GM21390 (cell line): ENCODE measurements around the gene KIF26B.
"Not testable (repeated sequence)": the region's sequence is repeated elsewhere in the genome, so short reads cannot be mapped to it uniquely, and the experiment has no call there.

Experiments used
- ATAC-seq: cut with Tn5 transposase; IDR thresholded peaks from one replicate; pipeline ENCODE4 v1.9.1; 2021; ENCODE audit not compliant: unreplicated experiment

KIF26B gene

DNA sequence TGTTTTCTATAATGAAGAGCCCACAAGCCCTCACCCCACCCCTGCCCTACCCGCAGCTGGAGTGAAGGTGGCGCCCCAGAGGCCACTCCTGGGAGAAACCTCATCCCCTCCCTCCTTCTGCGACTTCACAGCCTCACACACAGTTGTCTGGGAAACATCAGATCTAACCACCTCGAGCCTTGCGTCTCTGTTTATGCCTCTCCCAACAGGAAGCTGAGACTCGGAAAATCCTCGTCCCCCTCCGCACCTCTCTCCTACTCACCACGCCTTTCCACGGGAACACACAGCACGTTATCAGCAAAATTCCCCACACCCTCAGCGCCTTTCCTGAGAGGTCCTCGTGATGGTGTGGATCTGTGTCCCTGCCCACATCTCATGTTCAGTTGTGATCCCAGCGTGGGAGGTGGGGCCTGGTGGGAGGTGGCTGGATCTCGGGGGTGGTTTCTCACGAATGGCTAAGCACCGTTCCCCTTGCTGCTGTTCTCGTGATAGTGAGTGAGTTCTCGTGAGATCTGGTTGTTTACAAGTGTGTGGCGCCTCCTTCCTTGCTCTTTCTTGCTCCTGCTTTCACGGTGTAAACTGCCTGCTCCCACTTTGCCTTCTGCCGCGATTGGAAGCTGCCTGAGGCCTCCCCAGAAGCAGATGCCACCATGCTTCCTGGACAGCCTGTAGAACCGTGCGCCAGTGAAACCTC lies 190.6 kb downstream of the KIF26B start:
- no peak for ATAC-seq

DNA sequence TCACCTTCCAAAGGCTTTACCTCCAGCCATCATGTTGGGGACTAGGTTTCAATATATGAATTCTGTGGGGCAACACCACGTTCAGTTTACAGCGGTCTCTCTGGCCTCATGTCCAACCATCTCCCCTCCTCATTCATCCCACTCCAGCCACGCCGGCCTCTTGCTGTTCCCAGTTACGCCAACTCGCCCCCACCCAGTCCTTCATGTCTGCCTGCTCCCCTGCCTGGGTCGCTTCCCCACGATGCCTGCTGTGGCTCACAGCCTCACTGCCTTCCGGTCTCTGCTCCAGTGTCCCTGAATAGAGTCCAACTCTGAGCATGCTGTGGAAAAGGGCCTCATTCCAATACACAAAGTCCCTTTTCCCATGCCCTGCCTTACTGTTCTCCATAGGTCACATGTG lies 193.8 kb downstream of the KIF26B start:
- no peak for ATAC-seq

DNA sequence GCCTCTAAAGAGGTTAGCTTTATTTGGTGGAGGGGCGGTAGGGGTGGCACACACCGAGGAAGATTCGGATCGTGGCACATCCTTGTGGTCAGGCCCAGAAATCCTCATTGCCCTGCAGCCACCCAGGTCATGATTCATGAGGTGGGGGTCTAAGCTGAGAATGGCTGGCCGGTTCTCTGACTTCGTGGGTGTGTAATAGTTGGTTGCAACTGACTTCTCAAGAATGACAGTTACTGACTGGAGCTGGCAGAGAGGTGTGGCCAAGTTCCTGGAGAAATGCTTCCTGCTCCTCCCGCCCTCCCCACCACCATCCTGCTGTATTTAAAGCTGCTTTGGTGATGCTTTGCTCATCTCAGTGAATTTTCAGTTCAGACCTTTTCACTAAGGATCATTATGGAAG lies 198.6 kb downstream of the KIF26B start:
- no peak for ATAC-seq

DNA sequence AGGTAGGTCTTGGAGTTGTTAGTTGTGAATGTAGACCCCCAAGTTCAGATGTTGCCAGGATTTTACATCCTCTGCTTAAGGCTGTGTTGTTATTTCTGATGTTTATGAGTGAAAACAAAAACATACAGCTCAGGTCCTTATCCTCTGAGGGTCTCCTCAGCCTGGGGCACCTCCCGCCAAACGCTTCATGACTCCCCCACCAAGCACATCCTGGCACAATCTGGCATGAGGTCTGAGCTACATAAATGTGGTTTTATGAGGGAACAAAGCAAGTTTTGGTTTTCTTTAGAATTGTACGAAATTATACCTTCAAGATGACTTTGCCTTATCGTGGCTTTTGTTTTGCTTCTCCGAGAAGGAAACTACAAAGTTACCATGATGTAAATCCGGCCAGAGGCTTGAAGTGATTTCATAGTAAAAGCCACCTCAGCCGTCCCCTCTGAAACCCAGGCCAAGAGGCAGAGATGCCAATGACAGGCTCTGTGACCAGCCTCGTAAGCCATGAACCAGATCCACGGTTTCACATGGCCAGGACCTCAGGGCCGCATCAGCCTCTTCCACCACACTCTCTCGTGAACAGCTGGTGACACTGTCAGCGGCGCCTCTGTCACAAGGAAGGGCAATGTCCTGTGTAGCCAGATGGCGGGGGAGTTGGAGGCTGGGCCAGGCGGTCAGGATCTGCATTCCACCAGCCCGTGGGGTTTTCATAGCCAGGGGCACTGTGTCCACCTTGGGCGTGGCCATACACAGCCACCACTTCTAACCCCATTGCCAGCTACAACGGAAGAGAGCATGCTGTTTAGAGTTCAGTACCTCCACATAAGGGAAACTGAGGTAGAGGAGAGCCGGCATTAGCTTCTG lies 199.4 kb downstream of the KIF26B start:
- ATAC-seq, result no peak

DNA sequence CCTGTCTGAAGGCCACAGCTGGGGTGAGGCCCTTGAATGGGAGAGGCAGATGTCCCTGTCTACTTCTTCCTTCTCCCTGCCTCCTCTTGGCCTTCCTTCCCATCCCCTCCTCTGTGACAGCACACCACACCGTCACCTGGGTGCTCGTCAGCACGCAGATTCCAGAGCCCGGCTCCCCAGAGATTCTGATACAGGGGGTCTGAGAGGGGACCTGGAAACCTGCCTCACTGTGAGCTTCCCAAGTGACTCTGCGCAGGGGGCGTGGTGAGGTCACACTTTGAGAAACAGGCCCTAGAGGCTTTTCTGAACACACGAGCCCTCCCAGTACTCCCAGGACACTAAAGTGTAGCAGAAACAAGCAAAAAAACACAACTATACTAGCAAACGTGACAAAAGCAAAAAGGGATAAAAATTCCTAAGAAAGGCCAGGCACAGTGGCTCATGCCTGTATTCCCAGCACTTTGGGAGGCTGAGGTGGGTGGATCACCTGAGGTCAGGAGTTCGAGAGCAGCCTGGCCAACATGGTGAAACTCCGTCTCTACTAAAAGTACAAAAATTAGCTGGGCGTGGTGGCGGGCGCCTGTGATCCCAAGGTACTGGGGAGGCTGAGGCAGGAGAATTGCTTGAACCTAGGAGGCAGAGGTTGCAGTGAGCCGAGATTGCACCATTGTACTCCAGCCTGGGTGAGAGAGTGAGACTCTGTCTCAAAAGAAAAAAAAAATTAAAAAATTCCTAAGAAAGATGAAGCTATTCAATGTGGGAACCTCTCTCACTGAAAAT lies 201.3 kb downstream of the KIF26B start:
- not testable (repeated sequence) for ATAC-seq

DNA sequence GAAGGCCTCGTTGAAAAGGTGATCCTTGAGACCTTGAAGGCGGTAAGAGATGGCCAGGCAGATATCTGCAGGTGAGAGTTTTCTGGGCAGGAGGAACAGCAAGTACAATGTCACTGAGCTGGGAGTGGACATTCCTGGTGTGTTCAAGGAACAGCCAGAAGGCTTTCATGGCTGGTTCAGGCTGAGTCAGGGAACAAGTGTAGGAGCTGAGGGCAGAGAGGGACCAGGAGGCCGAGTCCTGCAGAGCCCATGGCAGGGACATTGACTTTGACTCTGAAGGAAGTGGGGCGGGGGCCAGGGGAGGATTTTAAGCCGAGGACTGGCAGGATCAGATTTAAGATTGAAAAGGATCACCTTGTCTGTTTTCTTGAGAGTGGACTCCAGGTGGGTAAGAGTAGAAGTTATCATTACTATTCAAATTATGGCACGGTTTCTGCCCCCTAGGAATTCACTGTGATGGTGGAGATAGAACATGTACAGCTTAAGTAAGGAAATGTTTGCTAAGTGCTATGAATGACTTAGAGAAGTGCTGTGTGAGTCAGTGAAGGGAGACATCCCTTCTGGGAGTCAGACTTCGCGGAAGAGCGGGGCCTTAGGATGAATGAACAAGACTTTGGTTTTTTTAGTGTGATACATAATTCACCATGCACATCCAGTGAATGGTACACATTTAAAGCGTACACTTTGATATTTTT lies 202.3 kb downstream of the KIF26B start:
- no peak for ATAC-seq

DNA sequence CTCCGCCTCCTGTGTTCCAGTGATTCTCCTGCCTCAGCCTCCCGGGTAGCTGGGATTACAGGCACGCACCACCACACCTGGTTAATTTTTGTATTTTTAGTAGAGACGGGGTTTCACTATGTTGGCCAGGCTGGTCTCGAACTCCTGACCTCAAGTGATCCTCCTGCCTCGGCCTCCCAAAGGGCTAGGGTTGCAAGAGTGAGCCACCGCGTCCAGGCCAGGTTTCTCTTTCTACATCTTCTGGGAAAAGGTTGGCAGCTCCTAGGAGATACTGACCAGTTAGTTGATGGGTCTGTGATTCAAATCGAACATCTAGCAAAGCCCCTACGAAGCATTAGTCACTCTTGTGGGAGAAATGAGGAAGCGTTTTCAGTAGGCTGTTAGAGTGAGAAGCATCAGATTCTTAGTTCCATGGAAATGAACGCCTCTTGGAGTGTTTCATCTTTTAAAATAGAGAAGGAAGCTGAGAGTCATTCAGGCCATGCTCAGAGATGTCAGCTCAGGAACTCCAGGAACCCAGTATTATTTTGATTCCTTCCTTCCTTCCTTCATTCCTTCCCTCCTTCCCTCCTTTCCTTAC lies 204.4 kb downstream of the KIF26B start:
- not testable (repeated sequence) for ATAC-seq

DNA sequence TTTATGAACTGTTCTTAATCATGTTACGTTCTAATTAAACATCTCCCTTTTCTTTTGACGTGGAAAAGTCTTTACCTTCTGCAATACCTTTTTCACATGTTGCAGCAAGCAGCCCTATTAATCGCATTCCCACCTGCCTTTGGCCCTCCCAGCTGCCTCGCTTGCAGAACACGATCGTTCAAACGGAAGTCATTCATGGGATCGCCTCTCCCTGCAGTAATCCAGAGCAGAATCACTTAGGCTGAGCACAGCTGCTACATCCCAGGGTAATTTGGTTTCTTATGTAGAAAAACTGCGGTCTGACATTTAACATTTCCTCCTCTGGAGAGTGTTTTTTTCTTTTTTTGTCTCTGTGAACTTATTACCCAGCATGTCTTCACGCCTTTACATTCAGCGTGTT lies 206.3 kb downstream of the KIF26B start:
- ATAC-seq, result no peak

DNA sequence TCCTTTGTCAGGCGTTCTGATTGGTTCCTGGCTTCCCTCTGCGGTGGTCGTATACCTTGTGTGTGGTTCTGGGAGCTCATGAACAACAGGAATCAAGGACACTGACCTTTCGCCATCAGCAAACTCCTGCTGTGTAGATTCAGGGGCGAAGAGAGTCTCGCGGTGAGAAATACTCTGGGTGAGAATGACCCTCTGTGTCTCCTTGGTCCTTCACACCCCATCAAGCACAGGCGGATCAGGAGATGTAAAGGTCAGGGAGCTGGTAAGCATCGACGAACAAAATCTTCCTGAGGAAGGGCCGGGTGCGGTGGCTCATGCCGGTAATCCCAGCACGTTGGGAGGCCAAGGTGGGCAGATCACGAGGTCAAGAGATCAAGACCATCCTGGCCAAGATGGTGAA lies 207.2 kb downstream of the KIF26B start:
- no peak for ATAC-seq

DNA sequence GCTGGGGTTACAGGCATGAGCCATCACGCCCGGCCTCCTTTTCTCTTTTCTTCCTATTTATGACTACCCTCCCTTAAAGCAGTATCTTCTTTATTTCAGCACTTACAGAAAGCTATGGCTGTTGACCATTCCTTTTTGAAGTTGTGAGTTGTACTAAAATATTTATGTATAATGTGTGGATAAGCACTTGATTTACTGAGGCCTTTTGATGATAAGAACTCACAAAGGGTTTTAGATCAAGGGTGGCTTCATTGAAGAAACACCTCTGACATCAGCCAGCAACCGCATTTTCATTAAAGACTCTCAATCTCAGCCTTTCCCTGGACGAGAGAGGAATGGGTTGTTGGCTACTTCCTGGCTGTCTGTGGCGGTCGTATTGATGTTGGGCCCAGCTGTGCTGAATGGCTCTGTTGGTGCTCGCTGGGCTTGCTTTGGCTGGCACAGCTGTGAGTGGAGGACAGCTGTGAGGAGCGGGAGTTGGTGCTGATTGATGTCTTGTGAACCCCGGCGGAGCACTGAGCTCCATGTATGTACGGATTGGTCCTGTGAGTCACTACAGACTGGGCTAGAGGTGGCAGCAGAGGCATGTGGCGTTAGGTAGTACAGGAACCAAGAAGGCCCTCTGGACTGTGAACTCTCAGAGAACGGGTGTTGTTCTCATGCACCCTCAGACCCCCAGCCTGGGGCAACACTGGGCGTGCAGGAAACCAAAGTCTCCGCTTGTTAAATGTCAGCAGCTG lies 208.8 kb downstream of the KIF26B start:
- no peak for ATAC-seq

DNA sequence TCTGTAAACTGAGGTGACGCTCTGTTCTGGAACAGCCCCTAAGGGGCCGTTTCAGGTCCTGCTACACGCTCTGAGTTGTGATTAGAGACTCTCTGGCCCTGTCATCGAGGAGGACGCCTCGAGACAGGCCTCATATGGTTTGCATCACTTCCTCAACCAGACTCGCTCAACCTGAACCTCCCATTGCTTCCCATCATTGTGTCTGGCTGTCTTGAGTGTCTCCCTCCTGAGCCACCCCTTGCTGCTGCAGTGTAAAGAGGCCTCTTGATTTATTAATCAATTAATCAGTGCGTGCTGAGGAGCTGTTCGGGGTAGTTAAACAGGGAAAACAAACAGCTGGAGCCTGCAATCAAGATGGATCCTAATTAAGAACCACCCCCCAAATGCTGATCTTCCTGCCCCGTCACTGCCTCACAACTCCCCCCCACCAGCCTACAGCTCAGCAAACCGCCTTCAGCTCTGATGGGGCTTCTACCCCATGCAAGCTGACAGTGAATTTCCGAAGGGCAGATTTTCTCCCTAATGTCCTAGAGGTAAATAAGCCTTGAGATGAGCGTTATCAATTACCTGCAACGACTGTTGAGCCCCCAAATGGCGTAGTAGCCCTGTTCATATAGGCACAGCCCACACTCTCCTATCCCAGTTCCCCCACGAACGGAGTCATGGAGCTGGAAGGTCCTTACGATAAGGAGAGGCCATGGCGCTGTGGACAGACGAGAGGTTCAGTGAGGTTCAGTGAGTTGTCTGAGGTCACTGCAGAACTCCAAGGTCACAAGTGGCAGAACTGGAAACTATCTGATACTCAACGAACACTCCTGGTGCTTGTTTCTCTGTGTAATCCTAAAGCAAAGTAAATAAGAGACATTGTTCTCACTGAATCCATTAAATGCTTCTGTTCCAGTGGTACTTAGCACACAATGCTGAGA lies 210.6 kb downstream of the KIF26B start:
- no peak for ATAC-seq

DNA sequence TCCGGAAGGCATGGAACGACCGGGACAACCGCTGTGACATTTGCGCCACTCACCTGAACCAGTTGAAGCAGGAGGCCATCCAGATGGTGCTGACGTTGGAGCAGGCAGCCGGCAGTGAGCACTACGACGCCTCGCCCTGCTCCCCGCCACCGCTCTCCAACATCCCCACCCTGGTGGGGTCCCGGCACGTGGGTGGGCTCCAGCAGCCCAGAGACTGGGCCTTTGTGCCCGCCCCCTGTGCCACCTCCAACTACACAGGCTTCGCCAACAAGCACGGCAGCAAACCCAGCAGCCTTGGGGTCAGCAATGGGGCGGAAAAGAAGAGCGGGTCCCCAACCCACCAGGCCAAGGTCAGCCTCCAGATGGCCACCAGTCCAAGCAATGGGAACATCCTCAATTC lies 212.1 kb downstream of the KIF26B start:
- no peak for ATAC-seq

DNA sequence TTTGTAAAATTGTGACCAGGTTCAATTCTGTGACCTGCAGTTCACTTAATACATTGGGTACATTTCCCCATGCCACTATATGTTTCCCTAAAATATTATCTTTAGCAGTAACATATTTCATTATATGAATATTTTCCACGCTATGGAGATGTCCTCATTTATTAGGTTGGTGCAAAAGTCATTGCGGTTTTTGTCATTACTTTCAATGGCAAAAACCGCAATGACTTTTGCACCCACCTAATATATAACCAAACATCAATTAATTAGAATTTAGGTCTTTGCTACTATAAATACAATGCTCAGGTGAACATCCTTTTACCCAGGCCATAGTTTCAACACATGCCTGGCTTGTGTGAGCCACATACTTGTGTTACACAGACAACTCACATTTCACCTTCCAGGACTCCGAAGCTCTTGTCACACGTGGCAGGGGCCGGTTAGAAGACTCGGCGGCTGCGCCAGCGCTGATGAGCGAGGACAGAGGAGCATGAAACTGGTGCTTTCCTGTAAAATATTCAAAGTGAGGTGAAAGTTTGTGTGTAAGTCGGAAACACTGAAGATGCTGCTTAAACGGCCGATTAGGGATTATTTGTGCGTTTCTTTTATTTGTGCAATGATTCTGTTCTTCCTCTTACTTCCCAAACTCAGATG lies 215.5 kb downstream of the KIF26B start:
- no peak for ATAC-seq

DNA sequence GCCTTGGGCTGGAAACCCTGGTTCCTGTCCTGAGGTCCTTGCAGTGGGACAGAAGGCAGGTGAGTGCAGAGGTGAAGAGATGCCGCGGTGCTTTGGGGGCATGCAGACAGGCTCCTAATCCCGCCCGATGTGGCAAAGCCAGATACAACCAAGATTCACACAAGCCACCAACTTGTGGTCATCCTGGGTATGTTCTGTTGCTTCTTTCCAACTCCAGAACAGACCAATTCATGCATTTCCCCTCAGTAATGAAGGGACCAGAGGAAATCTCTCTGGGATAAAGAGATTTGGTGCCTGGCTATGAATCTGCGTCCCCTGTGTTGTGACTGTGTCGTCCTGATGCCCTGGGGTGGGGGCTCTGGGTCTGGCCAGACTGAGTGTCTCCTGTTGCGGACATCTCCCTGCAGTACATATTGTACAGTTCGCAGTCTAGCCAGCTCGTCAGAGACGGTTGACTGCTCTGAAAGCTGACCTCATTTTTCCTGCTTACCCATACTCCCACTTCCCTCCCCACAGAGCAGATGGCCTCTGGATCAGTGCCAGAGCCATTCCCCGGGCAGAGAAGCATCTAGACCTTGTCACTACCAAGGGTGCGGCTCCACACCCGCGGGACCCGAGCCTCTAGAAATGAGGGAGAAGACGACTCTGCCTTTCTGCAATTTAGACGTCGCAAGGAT lies 216.3 kb downstream of the KIF26B start:
- no peak for ATAC-seq

DNA sequence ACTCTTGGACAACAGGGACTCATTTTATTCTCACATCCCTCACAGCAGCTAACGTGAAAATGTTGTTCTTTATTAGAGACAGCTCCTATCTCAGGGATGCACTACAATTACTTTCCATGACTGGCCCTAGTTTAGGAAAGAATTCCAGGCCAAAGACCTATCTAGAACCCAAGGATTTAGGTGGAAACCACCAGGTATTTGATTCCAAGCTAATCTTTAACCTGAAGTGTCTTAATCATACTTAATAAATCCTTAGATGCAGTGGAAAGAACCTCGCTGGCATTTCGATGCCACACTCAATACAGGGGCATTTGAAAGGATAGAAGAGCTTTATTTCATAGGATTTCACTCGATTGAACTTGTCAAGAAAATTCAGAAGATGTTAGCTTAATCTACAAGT lies 218.3 kb downstream of the KIF26B start:
- ATAC-seq, result no peak

DNA sequence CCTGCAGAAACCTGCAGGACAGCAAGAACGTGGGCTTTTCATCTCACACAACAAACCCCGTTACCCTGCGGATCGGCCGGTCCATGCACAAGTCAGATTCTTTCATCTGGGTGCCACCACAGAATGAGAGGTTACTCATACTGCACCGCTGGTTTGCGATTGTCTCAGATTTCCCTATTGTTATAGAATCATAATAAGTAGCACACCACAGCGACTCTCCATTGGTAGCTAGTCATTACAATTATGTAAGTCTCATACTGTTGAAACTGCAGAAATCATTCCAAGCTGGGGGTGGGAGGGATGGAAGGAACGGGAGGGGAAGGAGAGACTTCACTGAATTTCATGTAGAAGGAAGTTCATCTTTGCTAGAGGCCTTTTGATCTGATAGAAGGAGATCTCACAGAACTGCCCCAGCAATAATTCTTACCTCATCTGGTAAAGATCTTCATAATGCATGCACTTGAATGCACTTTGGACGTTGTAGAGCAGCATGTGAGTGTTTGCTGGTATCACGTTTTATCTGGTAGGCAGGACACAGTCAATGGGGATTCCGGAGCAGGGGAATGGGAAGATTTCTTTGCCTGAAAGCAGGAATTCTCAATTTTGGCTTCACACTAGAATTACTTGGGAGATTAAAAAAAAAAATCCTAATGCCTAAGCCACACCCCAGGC lies 221.1 kb downstream of the KIF26B start:
- ATAC-seq, result no peak

DNA sequence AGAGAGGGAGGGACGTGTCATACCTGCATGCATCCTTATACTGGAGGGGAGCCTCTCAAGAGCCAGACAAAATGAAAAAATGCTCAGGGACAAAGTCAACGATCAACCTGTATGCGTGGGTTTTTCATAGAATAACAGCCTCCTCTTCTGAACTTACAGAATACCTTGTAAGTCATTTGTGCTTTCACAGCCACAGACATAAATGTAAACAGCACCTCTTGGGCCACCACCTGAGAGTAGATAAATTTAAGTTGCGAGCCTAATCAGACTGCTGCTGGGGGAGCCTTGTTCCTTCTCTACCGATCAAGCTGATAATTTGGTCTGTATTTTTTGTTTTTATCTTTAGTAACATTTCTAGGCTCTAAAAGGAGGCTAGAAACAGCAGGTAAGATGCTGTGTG lies 223.1 kb downstream of the KIF26B start:
- no peak for ATAC-seq
